DOHH2 (cell line): ENCODE data around the gene CAMKK1.

Experiments used
- H3F3A ChIP-seq: fragments of 200-600 bp; sonication (generic), shearing (Covaris generic); 2 replicates; pipeline ENCODE4 v1.6.0; 2016; ENCODE audit warnings: antibody characterized with exemption, mild to moderate bottlenecking; ENCODE audit not compliant: control insufficient read depth, insufficient read depth
- H3K27ac ChIP-seq: fragments of 200-600 bp; sonication (generic); 2 replicates; pipeline ENCODE4 v1.5.1; 2014; ENCODE audit warnings: low read depth, mild to moderate bottlenecking, low read length, moderate library complexity
- H3K27me3 ChIP-seq: fragments of 200-600 bp; sonication (generic); 2 replicates; pipeline ENCODE4 v1.6.1; 2014; ENCODE audit warnings: mild to moderate bottlenecking, low read length, mixed read lengths; ENCODE audit not compliant: control insufficient read depth
- H3K36me3 ChIP-seq: fragments of 200-600 bp; sonication (generic); 2 replicates; pipeline ENCODE4 v1.6.1; 2014; ENCODE audit warnings: mild to moderate bottlenecking, low read length, moderate library complexity, mixed read lengths; ENCODE audit not compliant: control insufficient read depth
- H3K4me1 ChIP-seq: fragments of 200-600 bp; sonication (generic); 2 replicates; pipeline ENCODE4 v1.6.1; 2014; ENCODE audit warnings: mild to moderate bottlenecking, low read length, mixed read lengths; ENCODE audit not compliant: control insufficient read depth
- H3K4me2 ChIP-seq: fragments of 200-600 bp; sonication (generic); 2 replicates; pipeline ENCODE4 v1.6.0; 2014; ENCODE audit warnings: mild to moderate bottlenecking, low read length, moderate library complexity
- H3K4me3 ChIP-seq: fragments of 200-600 bp; sonication (generic); 2 replicates; pipeline ENCODE4 v1.5.1; 2014; ENCODE audit warnings: mild to moderate bottlenecking, low read length, mixed read lengths
- H3K79me2 ChIP-seq: fragments of 200-600 bp; sonication (generic); 2 replicates; pipeline ENCODE4 v1.6.1; 2014; ENCODE audit warnings: mild to moderate bottlenecking, low read length, mixed read lengths; ENCODE audit not compliant: control insufficient read depth
- H3K9me2 ChIP-seq: fragments of 200-600 bp; sonication (generic); replicated peaks from 2 replicates; pipeline ENCODE4 v1.6.1; 2014; ENCODE audit warnings: mild to moderate bottlenecking, low read length, mixed read lengths; ENCODE audit not compliant: control insufficient read depth
- H3K9me3 ChIP-seq: fragments of 200-600 bp; sonication (generic); 2 replicates; pipeline ENCODE4 v1.6.1; 2014; ENCODE audit warnings: antibody characterized with exemption, low read length, mixed read lengths; ENCODE audit not compliant: control insufficient read depth, insufficient read depth
- H4K20me1 ChIP-seq: fragments of 200-600 bp; sonication (generic); 2 replicates; pipeline ENCODE4 v1.6.0; 2014; ENCODE audit warnings: low read depth, mild to moderate bottlenecking, antibody characterized with exemption, low read length, moderate library complexity; ENCODE audit not compliant: control insufficient read depth, insufficient read depth
- EZH2phosphoT487 ChIP-seq: fragments of 200-600 bp; sonication (generic); IDR thresholded peaks from 2 replicates; pipeline ENCODE4 v1.6.1; 2017; ENCODE audit warnings: borderline replicate concordance, mild to moderate bottlenecking, antibody characterized with exemption, low read length, moderate library complexity, mixed read lengths
- TF ChIP-seq, protein P1 (sequence below): fragments of 200-600 bp; sonication (generic); IDR thresholded peaks from one replicate; pipeline ENCODE4 v1.5.1; 2014; ENCODE audit warnings: antibody characterized with exemption, mild to moderate bottlenecking, low read depth, low read length; ENCODE audit not compliant: poor library complexity, severe bottlenecking

Gene CAMKK1

GRCh38 chr17:3877220-3877619, 15.6 kb downstream of the CAMKK1 start:
- Histone ChIP-seq H3K4me1 (no peaks in the 10 kb centered on the region), H3F3A (no peaks in the 10 kb centered on the region), H3K79me2 (no peaks in the 10 kb centered on the region), H3K27ac (no peak overlapping the region), H3K9me3 (no peaks in the 10 kb centered on the region), H3K36me3 (no peaks in the 10 kb centered on the region), H3K9me2 (no peaks in the 10 kb centered on the region), H3K27me3 (no peaks in the 10 kb centered on the region), H4K20me1 (no peaks in the 10 kb centered on the region), H3K4me2 (no peak overlapping the region), H3K4me3 (no peak overlapping the region)
- TF ChIP-seq EZH2phosphoT487: no peak
- TF ChIP-seq, protein P1, sequence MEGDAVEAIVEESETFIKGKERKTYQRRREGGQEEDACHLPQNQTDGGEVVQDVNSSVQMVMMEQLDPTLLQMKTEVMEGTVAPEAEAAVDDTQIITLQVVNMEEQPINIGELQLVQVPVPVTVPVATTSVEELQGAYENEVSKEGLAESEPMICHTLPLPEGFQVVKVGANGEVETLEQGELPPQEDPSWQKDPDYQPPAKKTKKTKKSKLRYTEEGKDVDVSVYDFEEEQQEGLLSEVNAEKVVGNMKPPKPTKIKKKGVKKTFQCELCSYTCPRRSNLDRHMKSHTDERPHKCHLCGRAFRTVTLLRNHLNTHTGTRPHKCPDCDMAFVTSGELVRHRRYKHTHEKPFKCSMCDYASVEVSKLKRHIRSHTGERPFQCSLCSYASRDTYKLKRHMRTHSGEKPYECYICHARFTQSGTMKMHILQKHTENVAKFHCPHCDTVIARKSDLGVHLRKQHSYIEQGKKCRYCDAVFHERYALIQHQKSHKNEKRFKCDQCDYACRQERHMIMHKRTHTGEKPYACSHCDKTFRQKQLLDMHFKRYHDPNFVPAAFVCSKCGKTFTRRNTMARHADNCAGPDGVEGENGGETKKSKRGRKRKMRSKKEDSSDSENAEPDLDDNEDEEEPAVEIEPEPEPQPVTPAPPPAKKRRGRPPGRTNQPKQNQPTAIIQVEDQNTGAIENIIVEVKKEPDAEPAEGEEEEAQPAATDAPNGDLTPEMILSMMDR: no peak

DNA sequence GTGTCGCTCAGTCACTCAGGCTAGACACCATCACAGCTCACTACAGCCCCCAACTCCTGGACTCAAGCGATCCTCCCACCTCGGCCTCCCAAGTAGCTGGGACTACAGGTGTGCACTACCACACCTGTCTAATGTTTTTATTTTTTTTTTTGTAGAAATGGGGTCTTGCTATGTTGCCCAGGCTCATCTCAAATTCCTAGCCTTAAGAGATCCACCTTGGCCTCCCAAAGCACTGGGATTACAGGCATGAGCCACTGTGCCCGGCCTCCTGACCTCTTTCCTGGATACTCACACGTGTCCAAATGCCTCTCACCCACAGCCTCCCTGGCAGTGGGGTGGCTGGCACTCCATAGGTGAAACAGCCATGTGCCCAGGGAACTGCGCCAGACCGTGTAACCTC, 17.5 kb downstream of the CAMKK1 start:
- H3K79me2 ChIP-seq: no peaks in the 10 kb centered on the region
- H3K27me3 ChIP-seq: no peaks in the 10 kb centered on the region
- TF ChIP-seq, protein P1: no peak
- no peaks in the 10 kb centered on the region for H3K4me1 ChIP-seq
- H3K4me2 ChIP-seq: no peak overlapping the region
- no peaks in the 10 kb centered on the region for H3F3A ChIP-seq
- no peaks in the 10 kb centered on the region for H4K20me1 ChIP-seq
- H3K36me3 ChIP-seq: no peaks in the 10 kb centered on the region
- H3K9me3 ChIP-seq: no peaks in the 10 kb centered on the region
- H3K9me2 ChIP-seq: no peaks in the 10 kb centered on the region
- no peak overlapping the region for H3K27ac ChIP-seq
- no peak overlapping the region for H3K4me3 ChIP-seq

- no peaks in the 10 kb centered on the region for H3K9me2 ChIP-seq
- no peaks in the 10 kb centered on the region for H3K4me1 ChIP-seq
- no peaks in the 10 kb centered on the region for H3K9me3 ChIP-seq
- no peaks in the 10 kb centered on the region for H3K27me3 ChIP-seq
- H4K20me1 ChIP-seq: no peaks in the 10 kb centered on the region
- H3F3A ChIP-seq: no peaks in the 10 kb centered on the region
- H3K4me2 ChIP-seq: no peak overlapping the region
- no peaks in the 10 kb centered on the region for H3K36me3 ChIP-seq
- TF ChIP-seq, protein P1: no peak
- TF ChIP-seq EZH2phosphoT487: no peak
- no peaks in the 10 kb centered on the region for H3K79me2 ChIP-seq
- H3K27ac ChIP-seq: no peak overlapping the region
- no peak overlapping the region for H3K4me3 ChIP-seq
Observed at GRCh38 chr17:3873862-3874261, 19.0 kb downstream of the CAMKK1 start.

GRCh38 chr17:3870871-3871306, 22.0 kb downstream of the CAMKK1 start:
- Histone ChIP-seq H3F3A (no peaks in the 10 kb centered on the region), H3K27ac (no peak overlapping the region), H3K4me2 (no peak overlapping the region), H3K27me3 (no peaks in the 10 kb centered on the region), H3K9me2 (no peaks in the 10 kb centered on the region), H3K9me3 (no peaks in the 10 kb centered on the region), H4K20me1 (no peaks in the 10 kb centered on the region), H3K4me1 (no peaks in the 10 kb centered on the region), H3K79me2 (no peaks in the 10 kb centered on the region), H3K36me3 (no peaks in the 10 kb centered on the region), H3K4me3 (no peak overlapping the region)
- TF ChIP-seq, protein P1: no peak
- no peak for TF ChIP-seq EZH2phosphoT487
